HG03095 (cell line): ENCODE results near the gene GDNF.
"Not testable (repeated sequence)": the region's sequence is repeated elsewhere in the genome, so short reads cannot be mapped to it uniquely, and the experiment has no call there.

Experiments used
- ATAC-seq: cut with Tn5 transposase; IDR thresholded peaks from one replicate; pipeline ENCODE4 v1.9.1; 2021; ENCODE audit warnings: moderate library complexity; ENCODE audit not compliant: unreplicated experiment

GDNF gene

GRCh38 chr5:37823433-37824152 lies 16.2 kb downstream of the GDNF start:
- ATAC-seq, result no peak

- ATAC-seq, result no peak
These were observed 23.0 kb downstream of the GDNF start for GRCh38 chr5:37816883-37817282.

GRCh38 chr5:37816331-37816730 lies 23.5 kb downstream of the GDNF start:
- ATAC-seq, result no peak

DNA sequence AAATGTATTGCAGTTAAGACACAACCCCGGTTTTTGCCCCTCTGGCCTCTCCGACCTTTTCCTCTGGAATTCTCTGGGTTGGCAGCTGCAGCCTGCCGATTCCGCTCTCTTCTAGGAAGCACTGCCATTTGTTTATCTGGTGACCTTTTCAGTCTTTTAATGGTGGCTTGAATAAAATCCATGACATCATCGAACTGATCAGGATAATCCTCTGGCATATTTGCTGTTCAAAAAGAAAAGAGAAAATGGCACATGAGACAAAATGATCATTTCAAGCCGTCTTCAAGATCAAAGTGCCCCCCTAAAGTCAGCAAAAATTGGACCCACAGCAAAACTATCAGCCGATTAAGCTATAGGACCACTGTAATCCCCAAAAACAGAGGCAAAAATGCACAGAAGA lies 23.9 kb downstream of the GDNF start:
- ATAC-seq, result no peak

- peak; percentile 68 for ATAC-seq
These were observed 25.1 kb downstream of the GDNF start for GRCh38 chr5:37814699-37815098.

- ATAC-seq, result no peak
These were observed 27.5 kb downstream of the GDNF start for GRCh38 chr5:37812365-37812764.

DNA sequence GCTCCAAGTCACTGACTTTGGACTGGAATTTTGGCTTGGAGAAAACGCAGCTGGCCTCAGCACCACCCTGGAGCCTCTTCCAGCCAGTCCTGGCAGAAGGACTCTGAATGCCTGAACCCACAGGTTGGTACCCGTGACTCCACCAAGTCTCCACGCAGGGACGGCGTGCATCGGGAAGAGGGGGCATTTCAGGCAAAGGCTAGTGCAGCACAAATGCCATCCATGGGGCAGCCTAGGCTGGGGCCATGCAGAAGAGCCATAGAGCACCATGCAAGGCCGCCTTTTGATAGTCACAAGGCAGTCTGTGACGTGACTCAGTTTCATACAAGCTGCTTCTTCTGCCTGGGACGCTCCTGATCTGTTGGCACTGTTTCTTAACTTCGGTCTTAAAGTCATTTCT lies 28.0 kb downstream of the GDNF start:
- ATAC-seq, result no peak

GRCh38 chr5:37810311-37810710 lies 29.5 kb downstream of the GDNF start:
- no peak for ATAC-seq

GRCh38 chr5:37808945-37809344 lies 30.9 kb downstream of the GDNF start:
- ATAC-seq, result no peak

DNA sequence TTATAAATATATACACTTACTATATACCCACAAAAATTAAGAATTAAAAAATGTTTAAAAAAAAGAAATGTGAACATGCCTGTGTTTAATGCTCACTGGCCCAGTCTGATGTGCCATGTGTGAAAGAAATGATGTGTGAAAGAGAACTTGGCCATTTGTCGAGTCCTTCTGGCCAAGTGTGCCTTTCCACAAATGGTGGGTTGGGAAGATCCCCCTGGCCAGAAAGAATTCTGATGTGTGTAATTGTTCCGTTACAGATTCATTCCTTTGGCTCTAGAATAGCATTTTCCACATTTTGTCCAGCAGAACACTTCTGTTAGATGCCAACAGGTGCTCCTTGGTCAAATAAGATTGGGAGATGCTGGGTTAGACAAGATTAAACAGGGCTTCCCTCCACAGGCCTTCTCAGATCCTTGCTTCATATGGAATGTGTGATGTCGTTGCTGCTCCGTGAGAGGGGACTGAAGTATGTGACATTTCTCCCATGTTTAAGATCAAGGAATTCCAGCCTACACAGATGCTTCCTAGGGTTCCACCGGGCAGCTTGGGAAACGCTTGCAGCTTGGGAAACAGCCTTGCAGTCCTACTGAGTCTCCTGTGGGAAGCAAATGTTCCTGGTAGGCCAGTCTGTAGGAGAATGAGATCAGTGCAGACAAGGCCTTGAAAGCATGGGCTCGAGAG lies 32.1 kb downstream of the GDNF start:
- no peak for ATAC-seq

GRCh38 chr5:37807015-37807414 lies 32.8 kb downstream of the GDNF start:
- ATAC-seq, result no peak

- no peak for ATAC-seq
These were observed 33.4 kb downstream of the GDNF start for GRCh38 chr5:37806476-37806875.

DNA sequence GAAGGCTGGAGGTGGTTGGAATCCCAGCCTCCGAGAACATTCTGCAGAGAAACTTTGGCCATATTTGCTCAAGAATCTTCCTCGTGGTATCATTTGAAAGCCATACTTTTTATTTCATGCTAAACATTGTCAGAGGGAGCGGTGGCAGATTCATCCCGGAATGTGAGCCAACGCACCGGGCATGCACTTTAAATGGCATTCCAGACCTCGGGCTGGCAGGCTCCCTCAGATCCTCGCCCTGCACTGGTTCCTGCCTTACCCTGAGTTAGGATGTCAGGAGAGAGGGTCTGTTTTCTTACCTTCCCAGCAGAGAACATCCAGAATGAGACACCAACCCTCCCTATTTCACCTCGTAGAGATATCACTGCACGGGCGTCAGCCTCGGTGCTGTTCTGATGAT lies 33.8 kb downstream of the GDNF start:
- no peak for ATAC-seq

GRCh38 chr5:37804401-37804800 lies 35.4 kb downstream of the GDNF start:
- ATAC-seq, result no peak

GRCh38 chr5:37803487-37803886 lies 36.4 kb downstream of the GDNF start:
- ATAC-seq, result no peak

GRCh38 chr5:37801521-37801920 lies 38.3 kb downstream of the GDNF start:
- no peak for ATAC-seq

GRCh38 chr5:37799865-37800421 lies 39.9 kb downstream of the GDNF start:
- ATAC-seq, result no peak

GRCh38 chr5:37796435-37796834 lies 43.4 kb downstream of the GDNF start:
- ATAC-seq, result not testable (repeated sequence)

DNA sequence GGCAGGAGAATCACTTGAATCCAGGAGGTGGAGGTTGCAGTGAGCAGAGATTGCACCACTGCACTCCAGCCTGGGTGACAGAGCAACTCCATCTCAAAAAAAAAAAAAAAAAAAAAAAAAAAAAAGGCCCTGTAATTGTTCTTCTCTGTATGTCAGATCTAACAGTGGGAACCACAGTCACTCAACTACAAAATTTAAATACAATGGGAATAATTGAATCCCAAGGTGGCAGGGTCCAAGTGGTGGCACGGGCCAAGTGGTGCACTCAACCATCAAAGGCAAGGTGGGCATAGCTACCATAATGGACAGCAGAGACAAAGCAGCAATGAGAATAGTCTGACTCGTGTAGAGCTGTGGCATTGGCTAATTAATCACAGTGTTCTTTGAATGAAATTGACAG lies 44.5 kb downstream of the GDNF start:
- not testable (repeated sequence) for ATAC-seq

DNA sequence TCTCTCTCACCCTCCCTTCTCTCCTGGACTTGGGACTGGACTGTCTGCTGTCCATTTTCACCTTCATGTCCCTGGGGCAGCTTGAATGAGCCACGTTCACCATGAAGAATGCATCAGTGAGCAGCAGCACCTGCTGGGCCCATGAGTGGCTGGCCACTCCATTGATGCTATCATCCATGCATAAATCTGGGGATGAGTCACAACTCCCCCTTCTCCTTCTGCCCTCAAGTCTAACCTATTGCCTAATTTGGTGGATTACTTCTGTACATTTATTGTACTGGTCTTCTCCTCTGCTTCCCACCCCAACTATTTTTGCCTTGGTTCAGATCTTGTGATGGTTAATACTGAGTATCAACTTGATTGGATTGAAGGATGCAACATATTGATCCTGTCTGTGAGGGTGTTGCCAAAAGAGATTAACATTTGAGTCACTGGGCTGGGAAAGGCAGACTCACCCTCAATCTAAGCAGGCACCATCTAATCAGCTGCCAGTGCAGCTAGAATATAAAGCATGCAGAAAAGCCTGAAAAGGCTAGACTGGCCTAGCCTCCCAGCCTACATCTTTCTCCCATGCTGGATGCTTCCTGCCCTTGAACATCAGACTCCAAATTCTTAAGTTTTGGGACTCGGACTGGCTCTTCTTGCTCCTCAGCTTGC lies 46.7 kb downstream of the GDNF start:
- no peak for ATAC-seq

GRCh38 chr5:37791321-37791720 lies 48.5 kb downstream of the GDNF start:
- ATAC-seq, result no peak

DNA sequence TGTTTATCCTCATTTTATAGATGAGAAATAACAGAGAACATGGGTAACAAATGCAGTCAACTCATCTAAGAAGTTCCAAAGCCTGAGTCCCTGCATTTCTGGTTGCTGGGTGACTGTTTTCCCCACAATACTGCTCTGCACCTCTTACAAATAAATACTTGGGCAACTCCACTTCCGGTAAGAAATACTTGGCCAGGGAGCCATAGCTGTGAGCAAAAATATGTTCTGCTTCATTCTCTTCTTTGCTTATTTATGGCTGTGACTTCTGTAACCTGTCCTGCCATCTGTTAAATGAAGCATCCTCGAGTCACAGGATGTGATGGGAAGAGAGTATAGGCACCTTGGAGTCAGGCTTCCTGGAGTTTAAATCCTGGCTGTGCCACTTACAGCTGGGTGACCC lies 49.9 kb downstream of the GDNF start:
- ATAC-seq, result no peak
